ENCODE data around the gene PRSS50. TPM values are rescaled to one million over a fixed set of nuclear protein-coding genes. Genes with fewer than 3 reads are reported as not detected.

Gene PRSS50
- polyA plus RNA-seq, 1 of the 3 experiments (the other 2 are of a cell fraction): not detected

DNA sequence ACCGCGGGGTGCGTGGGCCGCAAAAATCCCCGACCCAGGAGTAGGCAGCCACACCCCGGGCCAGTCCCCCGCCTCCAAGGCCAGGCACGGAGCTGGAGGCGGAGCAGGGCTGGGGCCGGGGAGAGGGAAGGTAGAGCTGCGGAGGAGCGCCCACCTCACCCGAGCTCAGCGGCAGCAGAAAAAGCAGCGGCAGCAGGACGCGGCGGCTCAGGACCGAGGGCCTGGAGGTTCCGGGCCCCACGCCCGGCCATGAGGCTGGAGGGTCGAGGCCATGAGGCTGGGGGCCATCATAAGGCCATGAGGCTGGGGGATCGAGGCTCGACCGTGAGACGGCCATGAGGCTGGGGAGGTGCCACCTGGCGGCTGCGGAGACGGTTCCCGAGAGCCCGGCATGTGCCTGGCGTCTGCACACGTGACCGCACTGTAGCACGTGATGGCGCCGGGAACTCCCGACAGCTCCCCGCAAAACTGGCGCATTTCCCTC is 32.9 kb upstream of the PRSS50 start:
- whole genome bisulfite sequencing (ENCODE audit: low lambda C conversion rate): 88% methylated on average over 22 of the region's 41 CpGs
- Histone ChIP-seq H3K27me3 (ENCODE audit: insufficient read depth) (no peaks in the 10 kb centered on the region; the same call in 1 of the 2 replicates), H3K27ac (ENCODE audit: low read depth in 2 of 2, low read length in 1 of 2) (no peak overlapping the region), H3K36me3 (replicated peaks in 1 of 2; ENCODE audit: control insufficient read depth in 1 of 2, insufficient read depth in 2 of 2, low read length in 1 of 2) (no peaks in the 10 kb centered on the region), H3F3A (replicated peaks; ENCODE audit: insufficient read depth) (no peaks in the 10 kb centered on the region), H3K9ac (no peak overlapping the region), H3K9me2 (no peaks in the 10 kb centered on the region), H3K4me2 (no peak overlapping the region), H3K79me2 (ENCODE audit: insufficient read depth) (no peaks in the 10 kb centered on the region), H3K9me3 (no peaks in the 10 kb centered on the region), H3K4me1 (ENCODE audit: control insufficient read depth in 1 of 2, insufficient read depth in 2 of 2, low read depth in 1 of 2, low read length in 1 of 2) (no peaks in the 10 kb centered on the region), H4K20me1 (ENCODE audit: insufficient read depth) (no peaks in the 10 kb centered on the region), H2AFZ (ENCODE audit: low read depth) (no peak overlapping the region), H3K4me3 (ENCODE audit: low read depth in 2 of 2, low read length in 1 of 2) (no peak overlapping the region)
- ChIA-PET POLR2A (no interaction called here), CTCF (no interaction called here)
- no peak for DNase-seq
- TF ChIP-seq TEAD4 (IDR thresholded peaks at IDR 0.05; ENCODE audit: borderline replicate concordance, insufficient read depth) (no peak), EZH2phosphoT487 (IDR thresholded peaks at IDR 0.05; ENCODE audit: borderline replicate concordance, low read depth) (no peak), MXI1 (IDR thresholded peaks at IDR 0.05; ENCODE audit: low read depth, low read length) (no peak), ELF1 (IDR thresholded peaks at IDR 0.05) (no peak), SIN3A (IDR thresholded peaks at IDR 0.05; ENCODE audit: borderline replicate concordance, low read depth, low read length) (no peak), EP300 (IDR thresholded peaks at IDR 0.05; ENCODE audit: borderline replicate concordance in 1 of 2, low read depth in 1 of 2, low read length in 1 of 2) (no peak), FOSL2 (IDR thresholded peaks at IDR 0.05; ENCODE audit: borderline replicate concordance, low read depth) (no peak), JUND (IDR thresholded peaks at IDR 0.05) (no peak), CHD2 (IDR thresholded peaks at IDR 0.05; ENCODE audit: low read length, partially characterized antibody) (no peak), YY1 (IDR thresholded peaks at IDR 0.05; ENCODE audit: low read depth) (no peak), NFIC (IDR thresholded peaks at IDR 0.05; ENCODE audit: borderline replicate concordance) (no peak), RXRA (IDR thresholded peaks at IDR 0.05; ENCODE audit: borderline replicate concordance, low read depth) (no peak), MEF2A (IDR thresholded peaks at IDR 0.05; ENCODE audit: borderline replicate concordance, low read depth) (no peak)
- TF ChIP-seq, protein P1, sequence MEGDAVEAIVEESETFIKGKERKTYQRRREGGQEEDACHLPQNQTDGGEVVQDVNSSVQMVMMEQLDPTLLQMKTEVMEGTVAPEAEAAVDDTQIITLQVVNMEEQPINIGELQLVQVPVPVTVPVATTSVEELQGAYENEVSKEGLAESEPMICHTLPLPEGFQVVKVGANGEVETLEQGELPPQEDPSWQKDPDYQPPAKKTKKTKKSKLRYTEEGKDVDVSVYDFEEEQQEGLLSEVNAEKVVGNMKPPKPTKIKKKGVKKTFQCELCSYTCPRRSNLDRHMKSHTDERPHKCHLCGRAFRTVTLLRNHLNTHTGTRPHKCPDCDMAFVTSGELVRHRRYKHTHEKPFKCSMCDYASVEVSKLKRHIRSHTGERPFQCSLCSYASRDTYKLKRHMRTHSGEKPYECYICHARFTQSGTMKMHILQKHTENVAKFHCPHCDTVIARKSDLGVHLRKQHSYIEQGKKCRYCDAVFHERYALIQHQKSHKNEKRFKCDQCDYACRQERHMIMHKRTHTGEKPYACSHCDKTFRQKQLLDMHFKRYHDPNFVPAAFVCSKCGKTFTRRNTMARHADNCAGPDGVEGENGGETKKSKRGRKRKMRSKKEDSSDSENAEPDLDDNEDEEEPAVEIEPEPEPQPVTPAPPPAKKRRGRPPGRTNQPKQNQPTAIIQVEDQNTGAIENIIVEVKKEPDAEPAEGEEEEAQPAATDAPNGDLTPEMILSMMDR (IDR thresholded peaks at IDR 0.05): no peak
- TF ChIP-seq, protein P2, sequence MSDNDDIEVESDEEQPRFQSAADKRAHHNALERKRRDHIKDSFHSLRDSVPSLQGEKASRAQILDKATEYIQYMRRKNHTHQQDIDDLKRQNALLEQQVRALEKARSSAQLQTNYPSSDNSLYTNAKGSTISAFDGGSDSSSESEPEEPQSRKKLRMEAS (IDR thresholded peaks at IDR 0.05; ENCODE audit: low read depth): no peak
- TF ChIP-seq, protein P3, sequence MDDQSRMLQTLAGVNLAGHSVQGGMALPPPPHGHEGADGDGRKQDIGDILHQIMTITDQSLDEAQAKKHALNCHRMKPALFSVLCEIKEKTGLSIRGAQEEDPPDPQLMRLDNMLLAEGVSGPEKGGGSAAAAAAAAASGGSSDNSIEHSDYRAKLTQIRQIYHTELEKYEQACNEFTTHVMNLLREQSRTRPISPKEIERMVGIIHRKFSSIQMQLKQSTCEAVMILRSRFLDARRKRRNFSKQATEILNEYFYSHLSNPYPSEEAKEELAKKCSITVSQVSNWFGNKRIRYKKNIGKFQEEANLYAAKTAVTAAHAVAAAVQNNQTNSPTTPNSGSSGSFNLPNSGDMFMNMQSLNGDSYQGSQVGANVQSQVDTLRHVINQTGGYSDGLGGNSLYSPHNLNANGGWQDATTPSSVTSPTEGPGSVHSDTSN (IDR thresholded peaks at IDR 0.05): no peak
- TF ChIP-seq, protein P4, sequence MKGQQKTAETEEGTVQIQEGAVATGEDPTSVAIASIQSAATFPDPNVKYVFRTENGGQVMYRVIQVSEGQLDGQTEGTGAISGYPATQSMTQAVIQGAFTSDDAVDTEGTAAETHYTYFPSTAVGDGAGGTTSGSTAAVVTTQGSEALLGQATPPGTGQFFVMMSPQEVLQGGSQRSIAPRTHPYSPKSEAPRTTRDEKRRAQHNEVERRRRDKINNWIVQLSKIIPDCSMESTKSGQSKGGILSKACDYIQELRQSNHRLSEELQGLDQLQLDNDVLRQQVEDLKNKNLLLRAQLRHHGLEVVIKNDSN (IDR thresholded peaks at IDR 0.05; ENCODE audit: borderline replicate concordance, low read depth): no peak
